22Rv1 (cell line): ENCODE results near the gene ATP6AP2.

Source experiments
- ZFX ChIP-seq: fragments of 450-650 bp; IDR thresholded peaks from 2 replicates; pipeline ENCODE4 v1.6.1; 2017; ENCODE audit warnings: antibody characterized with exemption, borderline replicate concordance
- TF ChIP-seq, protein P1 (sequence below): fragments of 450-650 bp; IDR thresholded peaks from 2 replicates; pipeline ENCODE4 v1.5.1; 2017; ENCODE audit warnings: mild to moderate bottlenecking

DNA sequence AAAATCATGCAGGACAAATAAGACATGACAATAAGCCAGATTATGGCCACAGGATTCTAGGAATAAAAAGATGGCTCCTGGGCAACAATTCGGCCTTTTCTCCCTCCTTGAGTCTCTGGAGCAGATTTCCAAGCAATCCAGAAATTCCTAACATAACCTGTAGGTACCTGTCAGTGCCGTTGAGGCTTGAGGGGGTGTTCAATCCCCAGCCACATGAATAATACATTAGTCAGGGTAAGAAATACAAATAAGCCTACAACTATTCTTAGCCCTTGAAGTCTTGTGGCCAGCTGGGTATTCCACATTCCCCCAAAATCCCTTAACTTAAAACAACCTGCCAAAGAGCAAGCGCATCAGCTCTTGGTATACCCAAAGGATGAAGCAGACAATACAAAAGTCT lies 56.9 kb downstream of the ATP6AP2 start:
- TF ChIP-seq, protein P1, sequence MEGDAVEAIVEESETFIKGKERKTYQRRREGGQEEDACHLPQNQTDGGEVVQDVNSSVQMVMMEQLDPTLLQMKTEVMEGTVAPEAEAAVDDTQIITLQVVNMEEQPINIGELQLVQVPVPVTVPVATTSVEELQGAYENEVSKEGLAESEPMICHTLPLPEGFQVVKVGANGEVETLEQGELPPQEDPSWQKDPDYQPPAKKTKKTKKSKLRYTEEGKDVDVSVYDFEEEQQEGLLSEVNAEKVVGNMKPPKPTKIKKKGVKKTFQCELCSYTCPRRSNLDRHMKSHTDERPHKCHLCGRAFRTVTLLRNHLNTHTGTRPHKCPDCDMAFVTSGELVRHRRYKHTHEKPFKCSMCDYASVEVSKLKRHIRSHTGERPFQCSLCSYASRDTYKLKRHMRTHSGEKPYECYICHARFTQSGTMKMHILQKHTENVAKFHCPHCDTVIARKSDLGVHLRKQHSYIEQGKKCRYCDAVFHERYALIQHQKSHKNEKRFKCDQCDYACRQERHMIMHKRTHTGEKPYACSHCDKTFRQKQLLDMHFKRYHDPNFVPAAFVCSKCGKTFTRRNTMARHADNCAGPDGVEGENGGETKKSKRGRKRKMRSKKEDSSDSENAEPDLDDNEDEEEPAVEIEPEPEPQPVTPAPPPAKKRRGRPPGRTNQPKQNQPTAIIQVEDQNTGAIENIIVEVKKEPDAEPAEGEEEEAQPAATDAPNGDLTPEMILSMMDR, result no peak
- TF ChIP-seq ZFX, result no peak
